Raji (cell line): ENCODE measurements around the gene CORO2B.

Experiments
- POLR2A ChIP-seq: IDR thresholded peaks from 2 replicates; pipeline ENCODE4 v1.6.1; 2011; ENCODE audit warnings: low read depth, low read length, control low read depth; ENCODE audit not compliant: insufficient read depth

The CORO2B gene

GRCh38 chr15:68694111-68694510, 115.3 kb downstream of the CORO2B start:
- no peak for TF ChIP-seq POLR2A

GRCh38 chr15:68695061-68695595, 116.3 kb downstream of the CORO2B start:
- TF ChIP-seq POLR2A: no peak

- no peak for TF ChIP-seq POLR2A
Observed at GRCh38 chr15:68696414-68697363, 117.9 kb downstream of the CORO2B start.

GRCh38 chr15:68697711-68698690, 119.2 kb downstream of the CORO2B start:
- no peak for TF ChIP-seq POLR2A

GRCh38 chr15:68698708-68699107, 119.9 kb downstream of the CORO2B start:
- no peak for TF ChIP-seq POLR2A

- TF ChIP-seq POLR2A: no peak
Observed at GRCh38 chr15:68699124-68699880, 120.5 kb downstream of the CORO2B start.

- TF ChIP-seq POLR2A: no peak
Observed at GRCh38 chr15:68699881-68700454, 121.2 kb downstream of the CORO2B start.

- TF ChIP-seq POLR2A: no peak
Observed at GRCh38 chr15:68700455-68701123, 121.8 kb downstream of the CORO2B start.

GRCh38 chr15:68701886-68702285, 123.1 kb downstream of the CORO2B start:
- no peak for TF ChIP-seq POLR2A

GRCh38 chr15:68704496-68705021, 125.8 kb downstream of the CORO2B start:
- no peak for TF ChIP-seq POLR2A

- TF ChIP-seq POLR2A: no peak
Observed at GRCh38 chr15:68706256-68706655, 127.5 kb downstream of the CORO2B start.

- TF ChIP-seq POLR2A: no peak
Observed at GRCh38 chr15:68706931-68707330, 128.1 kb downstream of the CORO2B start.

GRCh38 chr15:68707386-68707785, 128.6 kb downstream of the CORO2B start:
- no peak for TF ChIP-seq POLR2A
